H9 (cell line): ENCODE results near the gene ACYP1. TPM values are rescaled to one million over a fixed set of nuclear protein-coding genes. Genes with fewer than 3 reads are reported as not detected.

Source experiments
- DNase-seq: peaks from one replicate; pipeline ENCODE4 v3.0.0-alpha.2; 2017
- H2AFZ ChIP-seq: one replicate; pipeline ENCODE4 v1.6.1; 2013; ENCODE audit warnings: mild to moderate bottlenecking, low read length, control low read depth, moderate library complexity
- H2AK5ac ChIP-seq: 2 replicates; pipeline ENCODE4 v1.6.1; 2013; ENCODE audit warnings: low read length, control low read depth, mixed read lengths; ENCODE audit not compliant: insufficient read length
- H2BK120ac ChIP-seq: one replicate; pipeline ENCODE4 v1.6.1; 2013; ENCODE audit warnings: low read depth, mild to moderate bottlenecking, low read length, control low read depth, inconsistent platforms; ENCODE audit not compliant: poor library complexity, severe bottlenecking
- H2BK12ac ChIP-seq: 2 replicates; pipeline ENCODE4 v1.6.1; 2013; ENCODE audit warnings: low read length, control low read depth, mixed read lengths, low read depth; ENCODE audit not compliant: insufficient read length
- H2BK15ac ChIP-seq: 2 replicates; pipeline ENCODE4 v1.6.1; 2013; ENCODE audit warnings: low read depth, low read length, control low read depth
- H2BK20ac ChIP-seq: one replicate; pipeline ENCODE4 v1.6.1; 2013; ENCODE audit warnings: low read depth, mild to moderate bottlenecking, low read length, control low read depth, inconsistent platforms; ENCODE audit not compliant: poor library complexity, severe bottlenecking
- H2BK5ac ChIP-seq: 2 replicates; pipeline ENCODE4 v1.6.1; 2013; ENCODE audit warnings: low read length, control low read depth, mixed read lengths; ENCODE audit not compliant: insufficient read length
- H3K14ac ChIP-seq: 2 replicates; pipeline ENCODE4 v1.6.1; 2013; ENCODE audit warnings: low read length, control low read depth; ENCODE audit not compliant: insufficient read depth
- H3K18ac ChIP-seq: 2 replicates; pipeline ENCODE4 v1.6.1; 2013; ENCODE audit warnings: low read depth, mild to moderate bottlenecking, mixed read lengths, low read length, control low read depth; ENCODE audit not compliant: insufficient read length
- H3K23ac ChIP-seq: 2 replicates; pipeline ENCODE4 v1.6.1; 2013; ENCODE audit warnings: low read length, control low read depth, mixed read lengths, low read depth; ENCODE audit not compliant: insufficient read length
- H3K23me2 ChIP-seq: 2 replicates; pipeline ENCODE4 v1.6.1; 2013; ENCODE audit warnings: low read depth, mild to moderate bottlenecking, mixed read lengths, low read length, control low read depth; ENCODE audit not compliant: insufficient read length, poor library complexity, severe bottlenecking
- H3K27ac ChIP-seq: 2 replicates; pipeline ENCODE4 v1.5.1; 2013; ENCODE audit warnings: low read length, control low read depth, mixed read lengths, low read depth; ENCODE audit not compliant: insufficient read length
- H3K27me3 ChIP-seq: 2 replicates; pipeline ENCODE4 v1.6.1; 2013; ENCODE audit warnings: low read length, control low read depth, inconsistent platforms; ENCODE audit not compliant: insufficient read depth
- H3K4ac ChIP-seq: 2 replicates; pipeline ENCODE4 v1.6.1; 2013; ENCODE audit warnings: low read depth, mild to moderate bottlenecking, control low read depth, inconsistent platforms, low read length, moderate library complexity
- H3K4me1 ChIP-seq: 2 replicates; pipeline ENCODE4 v1.6.1; 2013; ENCODE audit warnings: low read length, control low read depth, inconsistent platforms; ENCODE audit not compliant: insufficient read depth
- H3K4me2 ChIP-seq: 2 replicates; pipeline ENCODE4 v1.6.1; 2013; ENCODE audit warnings: low read length, control low read depth, mixed read lengths; ENCODE audit not compliant: insufficient read length, insufficient read depth
- H3K56ac ChIP-seq: 2 replicates; pipeline ENCODE4 v1.6.1; 2013; ENCODE audit warnings: low read depth, mild to moderate bottlenecking, mixed read lengths, low read length, control low read depth; ENCODE audit not compliant: insufficient read length
- H3K79me1 ChIP-seq: 2 replicates; pipeline ENCODE4 v1.6.1; 2013; ENCODE audit warnings: low read depth, mild to moderate bottlenecking, moderate library complexity, low read length, control low read depth, inconsistent platforms; ENCODE audit not compliant: insufficient read depth, poor library complexity, severe bottlenecking
- H3K79me2 ChIP-seq: 2 replicates; pipeline ENCODE4 v1.6.1; 2013; ENCODE audit warnings: low read length, control low read depth, inconsistent platforms; ENCODE audit not compliant: insufficient read depth
- H3K9ac ChIP-seq: 2 replicates; pipeline ENCODE4 v1.6.1; 2013; ENCODE audit warnings: low read length, control low read depth, mixed read lengths; ENCODE audit not compliant: insufficient read length; ENCODE audit errors: extremely low read depth
- H3K9me3 ChIP-seq: one replicate; pipeline ENCODE4 v1.6.1; 2013; ENCODE audit warnings: low read depth, low read length, inconsistent platforms; ENCODE audit not compliant: control insufficient read depth
- H3T11ph ChIP-seq: one replicate; pipeline ENCODE4 v1.6.1; 2013; ENCODE audit warnings: mild to moderate bottlenecking, low read length, control low read depth, inconsistent platforms
- H4K20me1 ChIP-seq: one replicate; pipeline ENCODE4 v1.6.1; 2013; ENCODE audit not compliant: control insufficient read depth, insufficient read length, insufficient read depth
- H4K5ac ChIP-seq: 2 replicates; pipeline ENCODE4 v1.6.1; 2013; ENCODE audit warnings: low read depth, mild to moderate bottlenecking, mixed read lengths, low read length, control low read depth; ENCODE audit not compliant: insufficient read length
- H4K8ac ChIP-seq: replicated peaks from 2 replicates; pipeline ENCODE4 v1.6.1; 2013; ENCODE audit warnings: low read length, control low read depth, mixed read lengths, low read depth; ENCODE audit not compliant: insufficient read length
- H4K91ac ChIP-seq: 2 replicates; pipeline ENCODE4 v1.6.1; 2013; ENCODE audit warnings: low read depth, mild to moderate bottlenecking, moderate library complexity, mixed read lengths, low read length, control low read depth; ENCODE audit not compliant: insufficient read length
- H3K27ac Mint-ChIP-seq, 3 experiments: 2 replicates in 2 of 3; 3 replicates in 1 of 3; pipeline ENCODE4 v1.8.0; 2020 to 2021; ENCODE audit warnings: mixed read lengths in 3 of 3, mild to moderate bottlenecking in 1 of 3, moderate library complexity in 1 of 3
- H3K27me3 Mint-ChIP-seq: 2 replicates; pipeline ENCODE4 v1.8.0; 2021; ENCODE audit warnings: low read depth, mild to moderate bottlenecking, moderate library complexity, mixed read lengths
- H3K36me3 Mint-ChIP-seq, 3 experiments: 2 replicates in 2 of 3; 3 replicates in 1 of 3; pipeline ENCODE4 v1.8.0; 2020 to 2021; ENCODE audit warnings: low read depth in 3 of 3, mixed read lengths in 3 of 3; ENCODE audit not compliant: insufficient read depth in 1 of 3
- H3K4me1 Mint-ChIP-seq, 2 experiments: 2 replicates each; pipeline ENCODE4 v1.8.0; 2020; ENCODE audit warnings: mixed read lengths in 2 of 2
- H3K4me3 Mint-ChIP-seq, 2 experiments: 2 replicates in 1 of 2; 3 replicates in 1 of 2; pipeline ENCODE4 v1.8.0; 2020 to 2021; ENCODE audit warnings: mild to moderate bottlenecking in 2 of 2, mixed read lengths in 2 of 2, moderate library complexity in 1 of 2
- H3K9me3 Mint-ChIP-seq, 2 experiments: 2 replicates in 1 of 2; 3 replicates in 1 of 2; pipeline ENCODE4 v1.8.0; 2020; ENCODE audit warnings: mild to moderate bottlenecking in 2 of 2, mixed read lengths in 2 of 2, moderate library complexity in 1 of 2
- WGBS: extraction: QIAGEN DNeasy Blood & Tissue Kit; methylation state at CpG from one replicate; pipeline ENCODE4 v1.1.7; 2013; ENCODE audit warnings: missing lambda C conversion rate, low lambda C conversion rate, mixed read lengths; ENCODE audit not compliant: insufficient read length; ENCODE audit errors: extremely low coverage; 5-methylcytosine and 5-hydroxymethylcytosine counted together
- total RNA-seq: library from RNA; stranded (reverse); gene quantifications from 2 replicates; pipeline ENCODE4 v1.2.1, GENCODE V29; 2021
- TF ChIP-seq, protein P1 (sequence below): fragments of 200-600 bp; sonication (generic); conservative IDR thresholded peaks from 3 replicates; pipeline ENCODE4 v1.8.0; 2021; ENCODE audit warnings: antibody characterized with exemption, mild to moderate bottlenecking

ACYP1 gene
- total RNA-seq, 1 experiment from 2014 or later, result 18.9 TPM

DNA sequence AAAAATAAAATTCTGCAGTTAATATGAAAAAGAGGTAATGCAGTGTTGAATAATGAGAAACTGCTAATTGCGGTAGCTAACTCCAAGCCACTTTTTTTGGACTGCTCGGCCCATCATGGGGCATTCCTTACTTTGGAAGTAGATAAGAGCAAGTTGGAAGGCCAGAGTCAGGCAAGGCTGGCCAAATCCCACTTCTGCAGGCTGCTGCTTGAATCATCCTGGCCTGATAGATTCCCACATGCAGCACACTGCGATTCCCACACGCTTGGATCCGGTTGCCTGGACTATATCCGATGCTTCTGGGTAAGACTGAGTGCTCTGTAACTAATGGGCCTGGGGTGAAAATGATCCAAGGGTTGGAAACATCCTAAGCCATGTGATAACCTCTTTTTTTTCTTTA is 50.5 kb downstream of the ACYP1 start:
- Mint-ChIP-seq H3K4me1 (no peaks in the 10 kb centered on the region), H3K9me3 (no peaks in the 10 kb centered on the region), H3K27ac (no peak overlapping the region), H3K36me3 (peaks cover 9 to 48% (median 31%) of the 10 kb centered on the region in 3 experiments; a peak in 5 of 7 replicates), H3K27me3 (no peaks in the 10 kb centered on the region), H3K4me3 (no peak overlapping the region)
- H2BK120ac ChIP-seq, result no peak overlapping the region
- H2AK5ac ChIP-seq, result no peak overlapping the region
- H3K27ac ChIP-seq, result no peak overlapping the region
- no peak overlapping the region for H4K5ac ChIP-seq
- H3K4me1 ChIP-seq, result no peaks in the 10 kb centered on the region
- TF ChIP-seq, protein P1, sequence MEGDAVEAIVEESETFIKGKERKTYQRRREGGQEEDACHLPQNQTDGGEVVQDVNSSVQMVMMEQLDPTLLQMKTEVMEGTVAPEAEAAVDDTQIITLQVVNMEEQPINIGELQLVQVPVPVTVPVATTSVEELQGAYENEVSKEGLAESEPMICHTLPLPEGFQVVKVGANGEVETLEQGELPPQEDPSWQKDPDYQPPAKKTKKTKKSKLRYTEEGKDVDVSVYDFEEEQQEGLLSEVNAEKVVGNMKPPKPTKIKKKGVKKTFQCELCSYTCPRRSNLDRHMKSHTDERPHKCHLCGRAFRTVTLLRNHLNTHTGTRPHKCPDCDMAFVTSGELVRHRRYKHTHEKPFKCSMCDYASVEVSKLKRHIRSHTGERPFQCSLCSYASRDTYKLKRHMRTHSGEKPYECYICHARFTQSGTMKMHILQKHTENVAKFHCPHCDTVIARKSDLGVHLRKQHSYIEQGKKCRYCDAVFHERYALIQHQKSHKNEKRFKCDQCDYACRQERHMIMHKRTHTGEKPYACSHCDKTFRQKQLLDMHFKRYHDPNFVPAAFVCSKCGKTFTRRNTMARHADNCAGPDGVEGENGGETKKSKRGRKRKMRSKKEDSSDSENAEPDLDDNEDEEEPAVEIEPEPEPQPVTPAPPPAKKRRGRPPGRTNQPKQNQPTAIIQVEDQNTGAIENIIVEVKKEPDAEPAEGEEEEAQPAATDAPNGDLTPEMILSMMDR, result no peak
- H4K91ac ChIP-seq, result no peak overlapping the region
- H3K23me2 ChIP-seq, result no peaks in the 10 kb centered on the region
- no peaks in the 10 kb centered on the region for H4K20me1 ChIP-seq
- no peak for DNase-seq
- H2AFZ ChIP-seq, result no peak overlapping the region
- no peak overlapping the region for H3T11ph ChIP-seq
- H2BK20ac ChIP-seq, result no peak overlapping the region
- H4K8ac ChIP-seq, result no peak overlapping the region
- no peak overlapping the region for H2BK15ac ChIP-seq
- H3K4me2 ChIP-seq, result no peak overlapping the region
- WGBS, result no CpG with 5 or more reads among the region's 6 CpGs
- H3K27me3 ChIP-seq, result no peaks in the 10 kb centered on the region
- no peak overlapping the region for H3K56ac ChIP-seq
- H3K4ac ChIP-seq, result no peak overlapping the region
- no peaks in the 10 kb centered on the region for H3K9me3 ChIP-seq
- H3K79me1 ChIP-seq, result no peaks in the 10 kb centered on the region
- no peak overlapping the region for H3K23ac ChIP-seq
- no peak overlapping the region for H2BK12ac ChIP-seq
- H3K14ac ChIP-seq, result no peak overlapping the region
- H3K79me2 ChIP-seq, result no peaks in the 10 kb centered on the region
- H3K9ac ChIP-seq, result no peak overlapping the region
- no peak overlapping the region for H3K18ac ChIP-seq
- H2BK5ac ChIP-seq, result no peak overlapping the region
